IMR-90 (cell line): Measurements from ENCODE around the gene FAM228B.

ENCODE experiments used
- BHLHE40 ChIP-seq: fragments of 150-350 bp; IDR thresholded peaks from 2 replicates; pipeline ENCODE4 v1.6.1; 2016; ENCODE audit warnings: mild to moderate bottlenecking, low read depth, low read length
- CEBPB ChIP-seq: IDR thresholded peaks from 2 replicates; pipeline ENCODE4 v1.6.1; 2012; ENCODE audit warnings: low read depth, low read length, improper control_type of control experiment
- CTCF ChIP-seq: conservative IDR thresholded peaks from 2 replicates; pipeline ENCODE4 v1.5.1; 2012; ENCODE audit warnings: mild to moderate bottlenecking, low read depth, low read length, improper control_type of control experiment
- MAFK ChIP-seq: IDR thresholded peaks from 2 replicates; pipeline ENCODE4 v1.6.1; 2012; ENCODE audit warnings: low read depth, low read length, improper control_type of control experiment
- MAZ ChIP-seq: IDR thresholded peaks from 2 replicates; pipeline ENCODE4 v1.6.1; 2012; ENCODE audit warnings: low read depth, mild to moderate bottlenecking, low read length, improper control_type of control experiment, moderate library complexity, borderline replicate concordance
- MXI1 ChIP-seq: IDR thresholded peaks from 2 replicates; pipeline ENCODE4 v1.6.1; 2012; ENCODE audit warnings: low read depth, mild to moderate bottlenecking, low read length, moderate library complexity, borderline replicate concordance
- POLR2A ChIP-seq: IDR thresholded peaks from 2 replicates; pipeline ENCODE4 v1.6.1; 2012; ENCODE audit warnings: mild to moderate bottlenecking, low read depth, low read length
- RAD21 ChIP-seq: IDR thresholded peaks from 2 replicates; pipeline ENCODE4 v1.6.1; 2012; ENCODE audit warnings: low read length, improper control_type of control experiment
- RCOR1 ChIP-seq: IDR thresholded peaks from 2 replicates; pipeline ENCODE4 v1.6.1; 2012; ENCODE audit warnings: mild to moderate bottlenecking, low read length, improper control_type of control experiment; ENCODE audit not compliant: insufficient replicate concordance
- SMC3 ChIP-seq: fragments of 150-350 bp; IDR thresholded peaks from 2 replicates; pipeline ENCODE4 v1.6.1; 2016; ENCODE audit warnings: low read depth, mild to moderate bottlenecking, antibody characterized with exemption, low read length, moderate library complexity
- USF2 ChIP-seq: fragments of 150-350 bp; IDR thresholded peaks from 2 replicates; pipeline ENCODE4 v1.6.1; 2017; ENCODE audit warnings: mild to moderate bottlenecking, antibody characterized with exemption, low read length, low read depth

GRCh38 chr2:24082787-24083566 lies 40.3 kb upstream of the FAM228B start:
- TF ChIP-seq POLR2A, result no peak
- no peak for TF ChIP-seq RCOR1
- TF ChIP-seq CTCF, result no peak
- TF ChIP-seq MXI1, result no peak
- no peak for TF ChIP-seq SMC3
- no peak for TF ChIP-seq RAD21
- TF ChIP-seq BHLHE40, result no peak
- TF ChIP-seq CEBPB, result no peak
- peak; percentile 26; the same call in 1 of the 2 replicates for TF ChIP-seq USF2
- TF ChIP-seq MAFK, result no peak
- TF ChIP-seq MAZ, result no peak
